Pancreas (tissue), 10 donors: ENCODE measurements around the gene MAPK10. TPM values are rescaled to one million over a fixed set of nuclear protein-coding genes. Genes with fewer than 3 reads are reported as not detected.

ENCODE experiments used
- ATAC-seq, 4 donors: fragments of 200-7000 bp; cut with Tn5 transposase; one replicate each; pipeline versions ENCODE4 v1.8.0 to v1.9.1; 2020; ENCODE audit warnings: mild to moderate bottlenecking in 4 of 4, moderate library complexity in 4 of 4
- DNase-seq, 6 donors: peaks; one replicate each; pipeline ENCODE4 v3.0.0-alpha.2; 2020
- FAIRE-seq: peaks from 2 replicates; lab custom pipeline; 2012; peaks lifted over from hg19 to GRCh38; lab: Jason Lieb, UNC
- H3K27ac ChIP-seq, 4 donors: fragments of 200-600 bp; sonication (generic); 1 replicate in 3 of 4; 2 replicates in 1 of 4; pipeline versions ENCODE4 v1.5.0 to v1.8.0; 2020
- H3K27me3 ChIP-seq, 4 donors: fragments of 200-600 bp; one replicate each; pipeline ENCODE4 v1.8.0; 2021
- H3K36me3 ChIP-seq, 3 donors: fragments of 200-600 bp; sonication (generic) in 1 of 3; one replicate each; pipeline versions ENCODE4 v1.5.0 to v1.8.0; 2020 to 2021
- H3K4me1 ChIP-seq, 3 donors: fragments of 200-600 bp; one replicate each; pipeline ENCODE4 v1.8.0; 2021
- H3K4me3 ChIP-seq, 4 donors: fragments of 200-600 bp; sonication (generic) in 2 of 4; one replicate each; pipeline versions ENCODE4 v1.5.0 to v1.8.0; 2020 to 2021
- H3K9me3 ChIP-seq, 4 donors: fragments of 200-600 bp; one replicate each; pipeline ENCODE4 v1.8.0; 2021
- WGBS, 2 donors: extraction: QIAGEN DNeasy Blood & Tissue Kit; methylation state at CpG; one replicate each; pipeline ENCODE4 v1.1.7; 2013; 5-methylcytosine and 5-hydroxymethylcytosine counted together
- intact Hi-C, 3 donors: fragments of 100-400 bp; cut with DNase I; formaldehyde crosslinking; loops; one replicate each; pipeline versions ENCODE4 v1.11.1 to v1.14.2; 2022
- polyA plus RNA-seq, 2 donors: library from polyadenylated mRNA; stranded (reverse); fragments of 200-250 nt; gene quantifications; one replicate each; pipeline ENCODE4 v1.2.3, GENCODE V29; 2013
- total RNA-seq, 6 donors: library from RNA; stranded (reverse); fragmentation: NEBNext Ultra II Directional in 4 of 6; extraction: Animal tissue kit (Norgen Biotek cat#: 25700) in 4 of 6; gene quantifications; one replicate each; pipeline versions ENCODE4 v1.2.1 to v1.2.4, GENCODE V29; 2021 to 2023
- TF ChIP-seq, protein P1 (sequence below), 4 donors: fragments of 200-600 bp; sonication (generic) in 3 of 4; IDR thresholded peaks; one replicate each; pipeline versions ENCODE4 v1.5.0 to v1.8.0; 2021; ENCODE audit warnings: antibody characterized with exemption in 4 of 4
- donor health status: healthy with polysubstance abuse.
- donor health status: DM: no; HTN: no; CAD: no; lungs with moderate emphysema.
- donor health status: DM: no; HTN: no; CAD: no.
- donor health status: control.
- donor health status: control.
- donor health status: Bipolar disorder and iron deficiency.
- donor health status: DM: yes; HTN: yes; CAD: no.
- donor health status: DM: no; HTN: no; CAD: no.
- donor health status: DM: no; HTN: no; CAD: no.
- donor health status: DM: yes; HTN: yes; CAD: no.

MAPK10 gene
- total and polyA plus RNA-seq, 8 donors = 5.1 to 20.7 (median 9.9) TPM

DNA sequence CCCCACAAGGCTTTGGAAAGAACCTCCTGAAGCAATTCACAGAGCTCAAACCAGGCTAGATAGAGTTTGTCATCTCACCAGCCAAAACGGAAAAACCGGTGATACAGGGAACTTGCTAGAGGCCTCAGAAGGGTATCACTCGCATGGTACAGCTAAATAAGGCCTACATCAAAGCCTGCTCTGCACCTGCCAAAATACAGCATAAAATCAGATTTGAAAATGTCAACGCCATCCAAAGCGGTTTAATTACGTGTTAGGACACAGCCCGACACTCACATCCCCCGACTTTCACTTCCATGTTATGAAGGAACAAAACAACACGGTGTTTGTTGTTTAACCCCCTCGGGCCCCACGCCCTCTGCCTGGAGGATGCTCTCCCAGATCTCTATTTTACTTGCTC is 65.0 kb downstream of the MAPK10 start:
- Histone ChIP-seq H3K36me3 (no peaks in the 10 kb centered on the region), H3K9me3 (no peaks in the 10 kb centered on the region), H3K4me1 (no peaks in the 10 kb centered on the region), H3K27me3 (no peaks in the 10 kb centered on the region), H3K4me3 (no peak overlapping the region), H3K27ac (no peak overlapping the region)
- ATAC-seq (no peak), FAIRE-seq (no peak), DNase-seq (no peak)
- intact Hi-C loops = no loop called here
- 86 to 87% methylated on average over 11 of the region's 11 CpGs for WGBS, 2 donors
- TF ChIP-seq, protein P1, sequence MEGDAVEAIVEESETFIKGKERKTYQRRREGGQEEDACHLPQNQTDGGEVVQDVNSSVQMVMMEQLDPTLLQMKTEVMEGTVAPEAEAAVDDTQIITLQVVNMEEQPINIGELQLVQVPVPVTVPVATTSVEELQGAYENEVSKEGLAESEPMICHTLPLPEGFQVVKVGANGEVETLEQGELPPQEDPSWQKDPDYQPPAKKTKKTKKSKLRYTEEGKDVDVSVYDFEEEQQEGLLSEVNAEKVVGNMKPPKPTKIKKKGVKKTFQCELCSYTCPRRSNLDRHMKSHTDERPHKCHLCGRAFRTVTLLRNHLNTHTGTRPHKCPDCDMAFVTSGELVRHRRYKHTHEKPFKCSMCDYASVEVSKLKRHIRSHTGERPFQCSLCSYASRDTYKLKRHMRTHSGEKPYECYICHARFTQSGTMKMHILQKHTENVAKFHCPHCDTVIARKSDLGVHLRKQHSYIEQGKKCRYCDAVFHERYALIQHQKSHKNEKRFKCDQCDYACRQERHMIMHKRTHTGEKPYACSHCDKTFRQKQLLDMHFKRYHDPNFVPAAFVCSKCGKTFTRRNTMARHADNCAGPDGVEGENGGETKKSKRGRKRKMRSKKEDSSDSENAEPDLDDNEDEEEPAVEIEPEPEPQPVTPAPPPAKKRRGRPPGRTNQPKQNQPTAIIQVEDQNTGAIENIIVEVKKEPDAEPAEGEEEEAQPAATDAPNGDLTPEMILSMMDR (IDR thresholded peaks at IDR 0.05) = no peak

DNA sequence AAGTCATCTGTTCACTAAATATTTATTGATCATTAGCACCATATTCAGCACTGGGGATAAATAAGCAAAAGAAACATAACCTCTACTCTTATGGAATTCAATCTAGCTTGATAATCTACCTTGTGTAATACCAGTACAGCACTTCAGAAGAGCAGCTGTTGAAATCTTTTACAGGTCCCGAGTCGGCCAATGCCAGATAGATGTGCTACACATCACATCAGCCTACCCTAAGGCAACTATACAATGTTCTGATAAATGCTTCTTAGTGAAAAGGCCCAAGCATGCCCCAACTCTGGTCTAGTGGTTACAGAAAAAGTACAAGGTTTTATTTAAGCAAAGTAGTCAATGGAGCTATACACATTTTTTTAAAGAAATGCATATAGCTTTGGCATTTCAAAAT is 68.7 kb downstream of the MAPK10 start:
- DNase-seq = no peak
- Histone ChIP-seq H3K27me3 (no peaks in the 10 kb centered on the region), H3K9me3 (no peaks in the 10 kb centered on the region), H3K4me3 (no peak overlapping the region), H3K27ac (no peak overlapping the region), H3K4me1 (no peaks in the 10 kb centered on the region), H3K36me3 (no peaks in the 10 kb centered on the region)
- no peak for FAIRE-seq
- TF ChIP-seq, protein P1 (IDR thresholded peaks at IDR 0.05) = no peak
- 77 to 88% methylated on average over 2 of the region's 2 CpGs for WGBS, 2 donors
- intact Hi-C loops = no loop called here
- ATAC-seq = no peak

DNA sequence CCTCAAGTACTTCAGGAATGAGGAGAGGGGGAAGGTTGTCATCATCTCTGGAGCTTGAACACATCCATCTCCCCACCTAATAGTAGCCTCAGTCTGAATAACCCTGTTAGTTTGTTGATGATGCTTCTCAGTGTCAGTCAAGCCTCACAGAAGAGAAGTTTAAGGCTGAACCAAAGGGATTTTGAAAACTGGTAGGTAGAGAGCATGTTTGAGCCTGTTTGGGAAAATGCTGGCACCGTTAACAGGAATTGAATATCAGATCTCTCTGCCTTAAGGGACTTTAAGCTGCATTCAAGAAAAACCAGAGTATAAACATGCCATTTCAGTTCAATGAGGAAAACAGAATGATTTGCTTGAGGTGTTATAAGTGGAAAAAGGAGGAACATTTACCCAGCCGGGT is 73.1 kb downstream of the MAPK10 start:
- FAIRE-seq (no peak), DNase-seq (no peak), ATAC-seq (no peak)
- 73 to 85% methylated on average over 2 of the region's 2 CpGs for WGBS, 2 donors
- no peak overlapping the region for H3K4me3 ChIP-seq
- H3K4me1 ChIP-seq = no peaks in the 10 kb centered on the region
- no peak overlapping the region for H3K27ac ChIP-seq
- no peaks in the 10 kb centered on the region for H3K36me3 ChIP-seq
- no peaks in the 10 kb centered on the region for H3K27me3 ChIP-seq
- H3K9me3 ChIP-seq = no peaks in the 10 kb centered on the region
- TF ChIP-seq, protein P1 (IDR thresholded peaks at IDR 0.05) = no peak
- intact Hi-C loops = no loop called here

DNA sequence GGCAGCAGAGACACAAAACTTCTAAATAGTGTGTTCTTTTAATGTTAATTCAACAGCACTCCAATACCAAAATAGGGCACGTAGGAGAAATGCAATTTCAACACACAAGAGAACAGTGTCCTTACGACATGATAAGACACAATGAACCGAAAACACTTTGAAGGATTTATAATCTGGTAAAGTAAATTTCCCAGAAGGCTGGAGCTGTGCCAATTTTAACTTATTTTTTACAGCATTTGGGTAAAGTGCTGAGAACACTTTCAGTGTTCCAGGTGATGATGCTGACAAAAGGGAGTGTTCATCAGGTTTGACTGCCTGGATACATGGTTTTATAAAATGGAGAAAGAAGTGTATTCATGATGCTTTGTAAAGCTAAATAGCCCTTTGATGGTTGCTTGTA is 76.5 kb downstream of the MAPK10 start:
- intact Hi-C loops = no loop called here
- DNase-seq (no peak), FAIRE-seq (no peak)

DNA sequence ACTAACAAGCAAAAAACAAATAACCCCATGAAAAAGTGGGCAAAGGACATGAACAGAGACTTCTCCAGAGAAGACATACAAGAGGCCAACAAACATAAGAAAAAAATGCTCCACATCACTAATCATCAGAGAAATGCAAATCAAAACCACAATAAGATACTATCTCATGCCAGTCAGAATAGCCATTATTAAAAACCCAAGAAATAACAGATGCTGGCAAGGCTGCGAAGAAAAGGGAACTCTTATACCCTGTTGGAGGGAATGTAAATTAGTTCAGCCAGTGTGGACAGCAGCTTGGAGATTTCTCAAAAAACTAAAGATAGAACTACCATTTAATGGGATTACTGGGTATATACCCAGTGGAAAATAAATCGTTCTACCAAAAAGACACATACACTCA is 79.6 kb downstream of the MAPK10 start:
- Histone ChIP-seq H3K4me1 (no peaks in the 10 kb centered on the region), H3K36me3 (no peaks in the 10 kb centered on the region), H3K27ac (no peak overlapping the region), H3K9me3 (no peaks in the 10 kb centered on the region), H3K27me3 (no peaks in the 10 kb centered on the region), H3K4me3 (no peak overlapping the region)
- DNase-seq = no peak
- no peak for FAIRE-seq
- intact Hi-C loops = no loop called here
- ATAC-seq = no peak
- WGBS, 2 donors = 74 to 89% methylated on average over 2 of the region's 2 CpGs
- TF ChIP-seq, protein P1 (IDR thresholded peaks at IDR 0.05) = no peak

More for the DNA sequence above, 76.5 kb downstream of the MAPK10 start:
- TF ChIP-seq, protein P1 (IDR thresholded peaks at IDR 0.05) = no peak
- no peak overlapping the region for H3K4me3 ChIP-seq
- H3K9me3 ChIP-seq = no peaks in the 10 kb centered on the region
- no peaks in the 10 kb centered on the region for H3K27me3 ChIP-seq
- H3K36me3 ChIP-seq = no peaks in the 10 kb centered on the region
- no peak overlapping the region for H3K27ac ChIP-seq
- WGBS, 2 donors = 23 to 29% methylated on average over 3 of the region's 3 CpGs
- no peaks in the 10 kb centered on the region for H3K4me1 ChIP-seq
- ATAC-seq = no peak
